Measurements from ENCODE around the gene NUP160.

DNA sequence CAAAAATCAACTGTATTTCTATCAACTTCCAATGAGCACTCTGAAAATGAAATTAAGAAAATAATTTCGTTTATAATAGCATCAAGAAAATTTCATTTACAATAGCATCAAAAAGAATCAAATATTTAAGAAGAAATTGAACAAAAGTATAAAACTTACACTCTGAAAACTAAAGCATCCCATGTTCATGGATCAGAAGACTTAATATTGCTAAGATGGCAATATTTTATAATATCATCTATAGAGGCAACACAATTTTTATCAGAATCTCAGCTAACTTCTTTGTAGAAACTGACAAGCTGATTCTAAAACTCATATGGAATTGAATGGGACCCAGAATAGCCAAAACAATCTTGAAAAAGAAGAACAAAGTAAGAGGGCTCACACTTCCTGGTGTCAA, 19.9 kb downstream of the NUP160 start:
- TF ChIP-seq FOXM1 (IDR thresholded peaks at IDR 0.05; ENCODE audit: borderline replicate concordance, low read depth), result no peak
- no peak for TF ChIP-seq EP300 (IDR thresholded peaks at IDR 0.05; ENCODE audit: borderline replicate concordance)
- no peak for TF ChIP-seq TEAD4 (IDR thresholded peaks at IDR 0.05)
